Spleen (tissue), 11 donors: Measurements from ENCODE around the gene RWDD3. TPM values are rescaled to one million over a fixed set of nuclear protein-coding genes. Genes with fewer than 3 reads are reported as not detected.

Experiments
- DNase-seq: peaks from one replicate; pipeline ENCODE4 v3.0.0-alpha.2; 2020
- H3K27ac ChIP-seq, 8 donors: fragments of 200-600 bp; sonication (generic) in 7 of 8; 1 replicate in 4 of 8; 2 replicates in 4 of 8; pipeline versions ENCODE4 v1.5.0 to v1.8.0; 2016 to 2021; ENCODE audit warnings: inconsistent platforms in 4 of 8, mild to moderate bottlenecking in 4 of 8, moderate library complexity in 1 of 8
- H3K27me3 ChIP-seq, 7 donors: fragments of 200-600 bp; sonication (generic) in 6 of 7; replicated peaks in 1 of 7; 1 replicate in 4 of 7; 2 replicates in 3 of 7; pipeline versions ENCODE4 v1.5.0 to v1.8.0; 2016 to 2021; ENCODE audit warnings: inconsistent platforms in 3 of 7, mild to moderate bottlenecking in 1 of 7
- H3K36me3 ChIP-seq, 6 donors: fragments of 200-600 bp; sonication (generic) in 5 of 6; 1 replicate in 4 of 6; 2 replicates in 2 of 6; pipeline versions ENCODE4 v1.5.0 to v1.8.0; 2016 to 2021; ENCODE audit warnings: inconsistent platforms in 2 of 6
- H3K4me1 ChIP-seq, 6 donors: fragments of 200-600 bp; sonication (generic) in 5 of 6; 1 replicate in 3 of 6; 2 replicates in 3 of 6; pipeline versions ENCODE4 v1.5.0 to v1.8.0; 2016 to 2021; ENCODE audit warnings: inconsistent platforms in 3 of 6
- H3K4me3 ChIP-seq, 8 donors: fragments of 200-600 bp; sonication (generic) in 7 of 8; 1 replicate in 4 of 8; 2 replicates in 4 of 8; pipeline versions ENCODE4 v1.5.0 to v1.8.0; 2016 to 2021; ENCODE audit warnings: inconsistent platforms in 4 of 8, mild to moderate bottlenecking in 4 of 8, moderate library complexity in 2 of 8
- H3K9me3 ChIP-seq, 8 donors: fragments of 200-600 bp; sonication (generic) in 7 of 8; 1 replicate in 4 of 8; 2 replicates in 4 of 8; pipeline versions ENCODE4 v1.5.0 to v1.8.0; 2016 to 2021; ENCODE audit warnings: inconsistent platforms in 4 of 8
- POLR2A ChIP-seq, 3 donors: fragments of 450-650 bp; IDR thresholded peaks; one replicate each; pipeline ENCODE4 v1.5.1; 2017; ENCODE audit warnings: antibody characterized with exemption in 3 of 3, mild to moderate bottlenecking in 1 of 3
- POLR2AphosphoS5 ChIP-seq, 3 donors: sonication (generic); formaldehyde crosslinking; IDR thresholded peaks; one replicate each; pipeline ENCODE4 v1.5.1; 2017; ENCODE audit warnings: antibody characterized with exemption in 3 of 3
- WGBS, 5 donors: extraction: QIAGEN DNeasy Blood & Tissue Kit in 3 of 5; methylation state at CpG; one replicate each; pipeline versions ENCODE4 v1.1.5 to v1.1.7; 2013 to 2018; 5-methylcytosine and 5-hydroxymethylcytosine counted together
- intact Hi-C: fragments of 100-400 bp; cut with DNase I; formaldehyde crosslinking; loops from one replicate; pipeline ENCODE4 v1.15.0; 2023; ENCODE audit warnings: low total_unique reads
- polyA plus RNA-seq, 3 donors: library from polyadenylated mRNA; stranded (reverse); fragments of 200-250 nt; gene quantifications; one replicate each; pipeline ENCODE4 v1.2.1, GENCODE V29; 2013
- total RNA-seq, 7 donors: library from RNA; depleted of rRNA in 3 of 7; stranded (reverse); fragments of >200 nt in 3 of 7; fragmentation: NEBNext Ultra II Directional in 4 of 7; extraction: Animal tissue kit (Norgen Biotek cat#: 25700) in 4 of 7; gene quantifications; one replicate each; pipeline versions ENCODE4 v1.1.0 to v1.2.1, GENCODE V29; 2016 to 2021
- TF ChIP-seq, protein P1 (sequence below), 11 experiments: fragments of 200-600 bp in 7 of 11; fragments of 450-650 bp in 4 of 11; sonication (generic) in 4 of 11; IDR thresholded peaks in 8 of 11; conservative IDR thresholded peaks in 3 of 11; 1 replicate in 7 of 11; 2 replicates in 4 of 11; pipeline versions ENCODE4 v1.4.0 to v1.8.0; 2016 to 2021; ENCODE audit warnings: antibody characterized with exemption in 11 of 11, inconsistent platforms in 4 of 11, mild to moderate bottlenecking in 1 of 11
- donor health status: healthy with polysubstance abuse.
- donor health status: DM: no; HTN: no; CAD: no; lungs with moderate emphysema.
- donor health status: DM: no; HTN: no; CAD: no.
- donor health status: Bipolar disorder and iron deficiency.
- donor health status: healthy.
- donor health status: DM: no; HTN: no; CAD: no.
- donor health status: DM: yes; HTN: yes; CAD: no.

The RWDD3 gene
- total and polyA plus RNA-seq, 10 donors = 13.8 to 41.2 (median 19.7) TPM

DNA sequence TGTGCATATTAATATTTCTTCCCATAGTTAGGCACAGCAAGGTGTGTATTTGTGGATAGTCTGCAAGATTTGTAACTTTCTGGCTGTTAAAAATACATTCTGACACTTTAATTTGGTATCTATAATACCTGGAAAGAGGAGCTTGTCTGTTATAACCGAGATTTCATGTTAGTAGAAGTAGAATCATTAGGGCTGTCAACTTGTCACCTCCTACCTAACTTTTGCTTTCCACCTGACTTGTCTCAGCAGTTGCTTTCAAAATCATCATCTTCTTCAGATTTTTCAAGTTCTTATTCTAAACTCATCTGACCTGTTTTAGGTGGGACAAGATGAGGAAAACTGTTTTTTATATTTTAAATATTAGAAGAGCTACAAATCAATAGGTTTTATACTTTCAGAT is 11.0 kb downstream of the RWDD3 start:
- Histone ChIP-seq H3K36me3 (peaks cover 0 to 92% (median 35%) of the 10 kb centered on the region in 6 donors), H3K27me3 (no peaks in the 10 kb centered on the region), H3K4me3 (no peak overlapping the region), H3K4me1 (peaks cover 0 to 6% (median 0%) of the 10 kb centered on the region in 6 donors), H3K27ac (no peak overlapping the region), H3K9me3 (peaks cover 0 to 21% (median 18%) of the 10 kb centered on the region in 8 donors)
- DNase-seq = no peak
- 75 to 86% (median 84%) methylated on average over 1 of the region's 1 CpG for WGBS, 5 donors
- intact Hi-C loops = no loop called here
- TF ChIP-seq POLR2AphosphoS5 (IDR thresholded peaks at IDR 0.05) = no peak
- no peak for TF ChIP-seq POLR2A (IDR thresholded peaks at IDR 0.05)
- TF ChIP-seq, protein P1, sequence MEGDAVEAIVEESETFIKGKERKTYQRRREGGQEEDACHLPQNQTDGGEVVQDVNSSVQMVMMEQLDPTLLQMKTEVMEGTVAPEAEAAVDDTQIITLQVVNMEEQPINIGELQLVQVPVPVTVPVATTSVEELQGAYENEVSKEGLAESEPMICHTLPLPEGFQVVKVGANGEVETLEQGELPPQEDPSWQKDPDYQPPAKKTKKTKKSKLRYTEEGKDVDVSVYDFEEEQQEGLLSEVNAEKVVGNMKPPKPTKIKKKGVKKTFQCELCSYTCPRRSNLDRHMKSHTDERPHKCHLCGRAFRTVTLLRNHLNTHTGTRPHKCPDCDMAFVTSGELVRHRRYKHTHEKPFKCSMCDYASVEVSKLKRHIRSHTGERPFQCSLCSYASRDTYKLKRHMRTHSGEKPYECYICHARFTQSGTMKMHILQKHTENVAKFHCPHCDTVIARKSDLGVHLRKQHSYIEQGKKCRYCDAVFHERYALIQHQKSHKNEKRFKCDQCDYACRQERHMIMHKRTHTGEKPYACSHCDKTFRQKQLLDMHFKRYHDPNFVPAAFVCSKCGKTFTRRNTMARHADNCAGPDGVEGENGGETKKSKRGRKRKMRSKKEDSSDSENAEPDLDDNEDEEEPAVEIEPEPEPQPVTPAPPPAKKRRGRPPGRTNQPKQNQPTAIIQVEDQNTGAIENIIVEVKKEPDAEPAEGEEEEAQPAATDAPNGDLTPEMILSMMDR (IDR thresholded peaks at IDR 0.05 in 8 of 11, conservative IDR thresholded peaks at IDR 0.05 in 3 of 11) = no peak

DNA sequence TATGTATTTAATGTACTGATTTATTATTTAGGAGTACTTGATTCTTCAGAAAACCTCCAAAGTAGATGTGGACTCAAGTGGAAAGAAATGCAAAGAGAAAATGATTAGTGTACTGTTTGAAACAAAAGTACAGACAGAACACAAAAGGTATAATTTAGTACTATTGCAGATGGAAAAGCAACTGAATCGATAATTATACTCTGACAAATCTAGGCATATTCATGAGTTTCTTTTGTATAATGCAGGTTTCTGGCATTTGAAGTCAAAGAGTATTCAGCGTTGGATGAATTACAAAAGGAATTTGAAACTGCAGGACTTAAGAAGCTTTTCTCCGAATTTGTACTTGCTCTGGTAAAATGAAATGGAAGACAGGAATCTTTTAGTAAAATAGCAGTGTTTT is 12.5 kb downstream of the RWDD3 start:
- TF ChIP-seq POLR2AphosphoS5 (IDR thresholded peaks at IDR 0.05) = no peak
- TF ChIP-seq POLR2A (IDR thresholded peaks at IDR 0.05) = no peak
- TF ChIP-seq, protein P1 (IDR thresholded peaks at IDR 0.05 in 8 of 11, conservative IDR thresholded peaks at IDR 0.05 in 3 of 11) = no peak
- 92 to 97% (median 95%) methylated on average over 3 of the region's 3 CpGs for WGBS, 5 donors
- H3K27ac ChIP-seq = no peak overlapping the region
- peaks cover 0 to 13% (median 12%) of the 10 kb centered on the region in 8 donors for H3K9me3 ChIP-seq
- H3K4me3 ChIP-seq = no peak overlapping the region
- DNase-seq = no peak
- H3K4me1 ChIP-seq = peaks cover 0 to 6% (median 0%) of the 10 kb centered on the region in 6 donors
- peaks cover 0 to 77% (median 24%) of the 10 kb centered on the region in 6 donors for H3K36me3 ChIP-seq
- intact Hi-C loops = no loop called here
- H3K27me3 ChIP-seq = no peaks in the 10 kb centered on the region

DNA sequence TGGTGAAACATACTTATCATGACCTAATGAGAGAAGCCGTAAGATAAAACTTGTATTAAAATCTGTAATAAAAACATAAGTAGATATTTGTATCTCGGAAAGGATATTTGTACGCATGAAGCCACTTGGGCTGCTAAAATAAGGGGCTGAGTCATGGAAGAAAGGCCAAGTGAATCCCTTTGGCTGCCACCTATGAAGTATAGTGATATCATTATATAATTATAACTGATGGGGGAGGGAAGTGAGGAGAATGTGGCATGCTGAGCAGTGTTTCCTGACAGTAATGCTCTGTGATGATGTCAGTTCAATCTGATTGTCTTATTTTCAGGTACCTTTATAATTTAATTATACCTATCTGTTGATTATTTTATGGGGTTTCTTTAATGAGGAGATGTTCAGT is 13.6 kb downstream of the RWDD3 start:
- H3K27ac ChIP-seq = no peak overlapping the region
- no peak for DNase-seq
- no peak for TF ChIP-seq POLR2A (IDR thresholded peaks at IDR 0.05)
- TF ChIP-seq POLR2AphosphoS5 (IDR thresholded peaks at IDR 0.05) = no peak
- TF ChIP-seq, protein P1 (IDR thresholded peaks at IDR 0.05 in 8 of 11, conservative IDR thresholded peaks at IDR 0.05 in 3 of 11) = no peak
- intact Hi-C loops = no loop called here
- H3K4me3 ChIP-seq = no peak overlapping the region
- WGBS, 5 donors = 96 to 98% (median 97%) methylated on average over 3 of the region's 3 CpGs
- H3K4me1 ChIP-seq = peaks cover 0 to 6% (median 0%) of the 10 kb centered on the region in 6 donors
- H3K9me3 ChIP-seq = peaks cover 0 to 2% (median under 1%) of the 10 kb centered on the region in 8 donors
- no peaks in the 10 kb centered on the region for H3K27me3 ChIP-seq
- H3K36me3 ChIP-seq = peaks cover 0 to 77% (median 15%) of the 10 kb centered on the region in 6 donors

DNA sequence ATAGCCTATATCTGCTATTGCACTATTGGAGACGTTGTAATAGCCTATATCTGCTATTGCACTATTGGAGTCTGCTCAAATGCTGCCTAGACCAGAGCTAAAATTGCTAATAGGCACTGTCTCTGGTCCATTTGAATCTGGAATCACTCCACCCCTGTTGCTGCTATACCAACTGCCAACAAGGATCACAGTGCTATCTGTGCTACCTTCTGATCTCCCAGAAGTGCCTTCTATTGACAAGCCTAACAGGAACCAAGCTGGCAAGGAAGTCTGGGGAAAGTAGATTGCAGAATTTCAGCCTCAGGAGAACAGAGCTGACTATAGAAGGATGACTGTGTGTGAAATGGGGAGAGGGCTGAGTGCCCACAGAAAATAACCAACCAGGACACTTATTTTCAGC is 15.9 kb downstream of the RWDD3 start:
- WGBS, 5 donors = 35 to 57% (median 45%) methylated on average over 1 of the region's 1 CpG
- Histone ChIP-seq H3K27ac (no peak overlapping the region), H3K4me3 (no peak overlapping the region), H3K4me1 (no peaks in the 10 kb centered on the region), H3K36me3 (peaks cover 0 to 71% (median 10%) of the 10 kb centered on the region in 6 donors), H3K9me3 (peaks cover 0 to 3% (median 0%) of the 10 kb centered on the region in 8 donors), H3K27me3 (no peaks in the 10 kb centered on the region)
- intact Hi-C loops = no loop called here
- no peak for DNase-seq
- TF ChIP-seq POLR2A (IDR thresholded peaks at IDR 0.05) = no peak
- TF ChIP-seq, protein P1 (IDR thresholded peaks at IDR 0.05 in 8 of 11, conservative IDR thresholded peaks at IDR 0.05 in 3 of 11) = no peak
